DOHH2 (cell line): ENCODE data around the gene FBXO42.

ENCODE experiments used
- H3F3A ChIP-seq: fragments of 200-600 bp; sonication (generic), shearing (Covaris generic); 2 replicates; pipeline ENCODE4 v1.6.0; 2016; ENCODE audit warnings: antibody characterized with exemption, mild to moderate bottlenecking; ENCODE audit not compliant: control insufficient read depth, insufficient read depth
- H3K27ac ChIP-seq: fragments of 200-600 bp; sonication (generic); 2 replicates; pipeline ENCODE4 v1.5.1; 2014; ENCODE audit warnings: low read depth, mild to moderate bottlenecking, low read length, moderate library complexity
- H3K27me3 ChIP-seq: fragments of 200-600 bp; sonication (generic); 2 replicates; pipeline ENCODE4 v1.6.1; 2014; ENCODE audit warnings: mild to moderate bottlenecking, low read length, mixed read lengths; ENCODE audit not compliant: control insufficient read depth
- H3K36me3 ChIP-seq: fragments of 200-600 bp; sonication (generic); 2 replicates; pipeline ENCODE4 v1.6.1; 2014; ENCODE audit warnings: mild to moderate bottlenecking, low read length, moderate library complexity, mixed read lengths; ENCODE audit not compliant: control insufficient read depth
- H3K4me1 ChIP-seq: fragments of 200-600 bp; sonication (generic); 2 replicates; pipeline ENCODE4 v1.6.1; 2014; ENCODE audit warnings: mild to moderate bottlenecking, low read length, mixed read lengths; ENCODE audit not compliant: control insufficient read depth
- H3K4me2 ChIP-seq: fragments of 200-600 bp; sonication (generic); 2 replicates; pipeline ENCODE4 v1.6.0; 2014; ENCODE audit warnings: mild to moderate bottlenecking, low read length, moderate library complexity
- H3K4me3 ChIP-seq: fragments of 200-600 bp; sonication (generic); 2 replicates; pipeline ENCODE4 v1.5.1; 2014; ENCODE audit warnings: mild to moderate bottlenecking, low read length, mixed read lengths
- H3K79me2 ChIP-seq: fragments of 200-600 bp; sonication (generic); 2 replicates; pipeline ENCODE4 v1.6.1; 2014; ENCODE audit warnings: mild to moderate bottlenecking, low read length, mixed read lengths; ENCODE audit not compliant: control insufficient read depth
- H3K9me2 ChIP-seq: fragments of 200-600 bp; sonication (generic); replicated peaks from 2 replicates; pipeline ENCODE4 v1.6.1; 2014; ENCODE audit warnings: mild to moderate bottlenecking, low read length, mixed read lengths; ENCODE audit not compliant: control insufficient read depth
- H3K9me3 ChIP-seq: fragments of 200-600 bp; sonication (generic); 2 replicates; pipeline ENCODE4 v1.6.1; 2014; ENCODE audit warnings: antibody characterized with exemption, low read length, mixed read lengths; ENCODE audit not compliant: control insufficient read depth, insufficient read depth
- H4K20me1 ChIP-seq: fragments of 200-600 bp; sonication (generic); 2 replicates; pipeline ENCODE4 v1.6.0; 2014; ENCODE audit warnings: low read depth, mild to moderate bottlenecking, antibody characterized with exemption, low read length, moderate library complexity; ENCODE audit not compliant: control insufficient read depth, insufficient read depth
- CTCF ChIP-seq: fragments of 200-600 bp; sonication (generic); IDR thresholded peaks from one replicate; pipeline ENCODE4 v1.5.1; 2014; ENCODE audit warnings: antibody characterized with exemption, mild to moderate bottlenecking, low read depth, low read length; ENCODE audit not compliant: poor library complexity, severe bottlenecking
- EZH2phosphoT487 ChIP-seq: fragments of 200-600 bp; sonication (generic); IDR thresholded peaks from 2 replicates; pipeline ENCODE4 v1.6.1; 2017; ENCODE audit warnings: borderline replicate concordance, mild to moderate bottlenecking, antibody characterized with exemption, low read length, moderate library complexity, mixed read lengths

Gene FBXO42

DNA sequence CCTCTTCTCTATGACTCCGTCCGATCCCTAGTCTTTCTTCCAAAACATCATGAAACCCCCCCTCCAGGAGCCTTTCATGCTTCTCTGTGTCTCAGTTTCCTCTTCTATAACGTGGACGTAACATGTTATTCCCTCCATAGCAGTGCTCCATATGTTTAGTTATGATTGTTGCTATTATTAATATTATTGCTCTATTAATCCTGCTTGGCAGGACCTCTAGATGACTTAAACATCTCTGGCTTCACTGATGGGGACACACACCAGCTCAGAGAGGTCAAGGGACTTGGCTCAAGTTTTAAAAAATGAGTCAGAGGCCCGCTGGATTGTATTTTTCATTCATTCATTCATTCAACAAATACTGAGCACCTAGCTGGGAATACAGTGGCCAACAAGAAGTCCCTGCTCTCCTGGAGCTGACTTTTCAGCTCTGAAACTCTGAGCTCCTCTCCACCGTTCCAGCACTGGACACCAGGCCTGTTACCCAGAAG is 114.9 kb downstream of the FBXO42 start:
- Histone ChIP-seq H3K9me3 (no peaks in the 10 kb centered on the region), H3K9me2 (no peaks in the 10 kb centered on the region), H3K4me2 (peak overlapping the region; percentile 84), H3K27ac (peak overlapping the region; percentile 11; the same call in 1 of the 2 replicates), H4K20me1 (no peaks in the 10 kb centered on the region), H3F3A (peaks cover 5% of the 10 kb centered on the region; the same call in 1 of the 2 replicates), H3K79me2 (no peaks in the 10 kb centered on the region), H3K36me3 (no peaks in the 10 kb centered on the region), H3K4me1 (peaks cover 16% of the 10 kb centered on the region), H3K4me3 (peak overlapping the region; percentile 78), H3K27me3 (no peaks in the 10 kb centered on the region)
- no peak for TF ChIP-seq CTCF
- TF ChIP-seq EZH2phosphoT487, result no peak

DNA sequence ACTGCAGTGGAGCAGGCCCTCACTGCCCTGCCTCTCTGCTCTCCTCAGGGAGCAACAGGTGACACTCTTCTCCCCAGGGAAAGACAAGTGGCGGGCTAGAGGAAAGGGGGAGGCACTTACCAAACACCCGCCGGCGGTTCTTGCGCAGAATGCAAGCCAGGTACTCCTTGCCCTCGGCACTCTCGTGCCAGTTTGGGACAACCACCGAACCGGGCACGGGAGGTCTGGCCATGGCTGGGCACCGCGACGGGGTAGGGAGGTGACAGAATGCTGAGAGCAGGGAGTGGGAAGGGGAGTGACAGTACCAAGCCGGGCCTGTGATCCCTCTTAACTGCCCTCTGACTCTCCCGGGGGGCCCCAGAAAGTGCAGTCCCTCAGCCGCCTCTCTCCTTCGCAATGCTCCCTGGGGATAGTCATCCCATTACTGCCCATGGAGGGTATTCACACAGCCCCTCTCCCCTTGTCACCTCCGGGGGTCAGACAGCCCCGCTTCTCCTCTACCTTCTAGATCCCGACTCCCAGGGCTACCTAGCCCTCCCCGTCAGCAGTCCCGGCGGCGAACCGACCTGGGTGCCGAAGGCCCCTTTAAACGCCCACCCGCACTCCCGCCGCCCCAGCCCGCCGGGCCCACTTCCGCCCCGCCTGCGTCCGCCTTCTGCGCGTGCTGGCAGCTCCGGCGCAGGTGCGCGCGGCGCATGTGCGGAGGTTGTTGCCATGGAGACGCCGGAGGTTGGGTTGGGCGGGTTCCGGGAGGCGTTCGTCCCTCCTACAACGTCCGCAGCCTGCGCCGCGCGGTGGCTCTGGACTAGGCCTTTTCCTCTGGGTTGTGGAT is 115.6 kb downstream of the FBXO42 start, which contains the start of gene CPLANE2:
TSS of gene CPLANE2 (minus strand) at position 673 of the 832 bp plus-strand sequence. CDS start at position 232, 441 bp downstream.
- Histone ChIP-seq H4K20me1 (no peaks in the 10 kb centered on the region), H3K27me3 (no peaks in the 10 kb centered on the region), H3K36me3 (no peaks in the 10 kb centered on the region), H3K79me2 (no peaks in the 10 kb centered on the region), H3K9me3 (no peaks in the 10 kb centered on the region), H3F3A (peaks cover 5% of the 10 kb centered on the region; the same call in 1 of the 2 replicates), H3K4me3 (peak within 1 kb of the TSS; percentile 78), H3K4me1 (peaks cover 16% of the 10 kb centered on the region), H3K9me2 (no peaks in the 10 kb centered on the region), H3K4me2 (peak within 1 kb of the TSS; percentile 84), H3K27ac (peak within 1 kb of the TSS; percentile 21; the same call in 1 of the 2 replicates)
- TF ChIP-seq CTCF, result no peak
- no peak for TF ChIP-seq EZH2phosphoT487

- TF ChIP-seq EZH2phosphoT487, result no peak
- TF ChIP-seq CTCF, result peak; percentile 51
- H3K4me2 ChIP-seq, result peak overlapping the region; percentile 84
- H3K9me3 ChIP-seq, result no peaks in the 10 kb centered on the region
- H4K20me1 ChIP-seq, result no peaks in the 10 kb centered on the region
- peak overlapping the region; percentile 78 for H3K4me3 ChIP-seq
- H3K4me1 ChIP-seq, result peaks cover 16% of the 10 kb centered on the region
- H3K9me2 ChIP-seq, result no peaks in the 10 kb centered on the region
- peaks cover 5% of the 10 kb centered on the region; the same call in 1 of the 2 replicates for H3F3A ChIP-seq
- H3K79me2 ChIP-seq, result no peaks in the 10 kb centered on the region
- H3K36me3 ChIP-seq, result no peaks in the 10 kb centered on the region
- no peaks in the 10 kb centered on the region for H3K27me3 ChIP-seq
- H3K27ac ChIP-seq, result no peak overlapping the region
Observed at GRCh38 chr1:16235944-16236510, 116.3 kb downstream of the FBXO42 start.
